Raji (cell line): ENCODE data around the gene PAK6.

ENCODE experiments used
- POLR2A ChIP-seq: IDR thresholded peaks from 2 replicates; pipeline ENCODE4 v1.6.1; 2011; ENCODE audit warnings: low read depth, low read length, control low read depth; ENCODE audit not compliant: insufficient read depth

Gene PAK6

DNA sequence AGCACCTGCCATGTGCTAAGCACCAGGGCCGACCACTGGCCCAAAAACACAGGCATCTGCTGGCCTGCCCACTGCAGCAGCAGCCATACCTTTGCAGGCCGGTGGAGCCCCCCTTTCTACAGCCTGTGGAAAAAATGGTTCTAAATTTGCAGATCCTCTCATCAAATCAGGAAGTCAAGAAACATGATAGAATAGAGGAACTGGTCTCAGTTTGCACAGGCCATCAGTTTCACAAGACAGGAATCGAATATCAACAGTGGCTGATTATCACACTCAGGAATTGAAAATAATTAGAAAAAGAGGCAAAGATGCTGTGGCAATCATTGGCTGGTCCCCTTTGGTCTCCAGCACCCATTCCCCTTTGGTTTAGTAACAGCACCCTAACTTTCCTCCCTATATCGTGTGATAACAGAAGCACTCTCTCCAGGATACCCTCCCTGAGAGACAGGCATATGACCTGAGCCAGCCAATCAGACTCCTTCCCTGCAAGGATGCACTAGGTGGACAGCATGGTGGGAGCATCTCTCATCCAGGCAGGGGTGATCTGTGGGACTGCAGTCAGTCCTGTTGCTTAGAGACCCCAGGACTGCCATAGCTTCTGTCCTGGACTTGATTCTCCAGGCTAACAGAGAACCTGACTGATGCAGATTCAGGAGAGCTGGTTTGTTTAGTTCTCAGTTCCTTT lies 3.5 kb upstream of the PAK6 start:
- TF ChIP-seq POLR2A: no peak

- TF ChIP-seq POLR2A: no peak
These were observed 485 bp downstream of the PAK6 start for GRCh38 chr15:40239404-40239692.

GRCh38 chr15:40239693-40240618 lies 1.1 kb downstream of the PAK6 start:
- TF ChIP-seq POLR2A: no peak

DNA sequence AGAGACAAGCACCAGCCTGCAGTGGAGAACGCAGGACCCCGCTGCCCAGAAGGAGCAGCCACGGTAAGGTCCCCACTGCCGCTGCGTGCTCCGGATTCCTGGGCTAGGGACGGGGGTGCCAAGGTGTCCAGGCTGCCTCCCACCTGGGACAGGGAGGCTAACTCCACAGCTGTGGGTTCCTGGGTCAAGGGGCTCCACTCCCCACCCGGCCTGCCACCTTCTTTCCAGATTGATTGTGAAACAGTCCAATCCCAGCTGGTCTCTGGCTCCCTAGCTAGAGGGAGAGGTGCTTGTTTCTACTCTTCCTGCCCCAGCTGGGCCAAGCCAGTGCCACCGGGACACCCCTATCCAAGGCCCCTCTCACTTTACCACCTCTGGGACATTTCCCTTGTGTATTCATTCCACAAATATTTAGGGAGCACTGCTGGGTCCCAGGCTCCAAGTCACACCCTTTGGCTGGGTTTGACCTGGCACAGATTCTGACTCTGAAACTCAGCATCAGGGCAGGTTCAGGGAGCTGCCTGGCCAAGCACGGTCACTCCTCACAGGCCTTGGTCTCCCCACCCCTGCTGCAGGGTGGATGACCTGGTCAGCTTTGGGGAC lies 1.9 kb downstream of the PAK6 start:
- no peak for TF ChIP-seq POLR2A

- TF ChIP-seq POLR2A: no peak
These were observed 2.7 kb downstream of the PAK6 start for GRCh38 chr15:40241269-40242212.

- TF ChIP-seq POLR2A: no peak
These were observed 3.3 kb downstream of the PAK6 start for GRCh38 chr15:40242213-40242599.

DNA sequence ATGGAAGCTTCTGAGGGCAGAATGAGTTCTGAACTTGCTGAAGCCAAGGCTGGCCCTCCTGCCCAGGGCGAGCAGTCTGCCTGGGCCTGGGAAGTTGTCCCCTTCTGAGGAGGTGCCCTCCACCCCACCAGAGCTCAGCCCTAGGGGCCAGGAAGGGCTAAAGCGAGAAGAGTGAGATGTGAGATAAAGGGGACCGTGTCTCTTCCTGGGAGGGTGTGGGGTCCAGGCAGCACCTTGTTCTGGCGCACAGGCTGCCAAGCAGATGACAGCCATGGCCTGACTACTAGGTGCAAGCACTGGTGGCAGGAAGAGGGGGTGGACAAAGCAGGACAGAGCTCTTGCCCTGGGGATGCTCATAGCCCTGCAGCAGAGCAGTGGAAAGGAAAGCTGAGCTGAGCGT lies 3.7 kb downstream of the PAK6 start:
- no peak for TF ChIP-seq POLR2A

GRCh38 chr15:40243126-40243810 lies 4.4 kb downstream of the PAK6 start:
- no peak for TF ChIP-seq POLR2A

DNA sequence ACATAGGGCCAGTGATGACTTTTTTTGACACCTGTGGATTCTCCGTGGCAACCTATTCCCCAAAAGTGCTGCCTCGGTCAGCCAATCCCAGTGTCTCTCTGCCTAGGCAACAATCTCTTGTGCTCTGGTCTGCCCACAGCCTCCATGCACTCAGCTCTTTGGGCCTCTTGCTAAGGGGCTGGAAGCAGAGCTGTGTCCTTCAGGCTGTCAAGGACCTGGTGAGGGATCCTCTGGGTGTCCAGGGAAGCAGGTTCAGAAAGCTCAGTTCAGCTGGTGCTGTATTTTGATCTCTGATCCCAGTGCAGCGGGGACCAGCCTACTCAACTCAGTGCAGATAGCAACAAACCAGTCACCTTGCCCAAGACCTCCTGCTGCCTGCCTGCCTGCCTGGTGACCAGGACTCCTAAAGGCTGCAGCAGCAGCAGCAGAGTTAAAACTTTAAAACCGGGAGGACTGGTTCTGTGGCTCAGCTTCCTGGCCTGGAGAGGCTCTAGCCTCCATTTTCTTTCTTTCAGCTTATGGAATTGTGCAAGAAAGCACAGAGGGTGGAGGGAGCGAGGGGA lies 6.2 kb downstream of the PAK6 start:
- no peak for TF ChIP-seq POLR2A

DNA sequence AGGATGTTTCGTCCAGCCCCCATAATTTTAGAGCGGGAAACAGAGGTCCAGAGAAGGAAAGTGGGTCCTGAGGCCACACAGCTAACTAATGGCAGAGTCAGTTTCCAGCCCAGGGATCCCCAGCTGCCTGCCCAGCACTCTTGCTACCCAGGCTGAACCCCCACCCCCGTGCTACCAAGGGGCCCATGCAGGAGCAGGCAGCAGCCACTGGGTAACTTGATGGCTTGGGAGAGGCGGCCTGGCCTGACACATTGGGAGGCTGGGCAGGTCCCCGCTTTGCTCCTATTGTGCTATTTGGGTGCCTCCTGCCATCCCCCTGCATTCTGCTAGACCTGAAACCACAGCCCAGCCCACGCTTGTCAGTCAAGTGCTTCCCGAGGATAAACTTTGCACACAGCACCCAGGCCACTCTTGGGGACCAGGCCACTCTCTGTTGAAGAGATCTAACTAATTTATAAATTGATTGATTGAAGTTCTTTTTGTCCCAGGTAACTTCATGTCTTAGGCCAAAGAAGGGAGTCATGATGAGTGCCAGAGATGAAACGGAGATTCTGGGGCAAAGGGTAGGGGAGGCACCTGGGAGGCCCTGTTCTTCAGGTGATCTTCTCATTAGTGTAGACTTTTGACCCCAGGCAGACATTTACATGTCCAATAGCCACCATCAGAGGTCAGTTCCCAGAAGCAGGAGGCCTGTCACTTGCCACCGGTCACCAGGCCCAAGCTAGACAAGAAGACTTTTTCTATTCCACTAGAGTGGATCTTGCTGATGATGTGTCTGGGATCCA lies 7.0 kb downstream of the PAK6 start:
- TF ChIP-seq POLR2A: no peak

DNA sequence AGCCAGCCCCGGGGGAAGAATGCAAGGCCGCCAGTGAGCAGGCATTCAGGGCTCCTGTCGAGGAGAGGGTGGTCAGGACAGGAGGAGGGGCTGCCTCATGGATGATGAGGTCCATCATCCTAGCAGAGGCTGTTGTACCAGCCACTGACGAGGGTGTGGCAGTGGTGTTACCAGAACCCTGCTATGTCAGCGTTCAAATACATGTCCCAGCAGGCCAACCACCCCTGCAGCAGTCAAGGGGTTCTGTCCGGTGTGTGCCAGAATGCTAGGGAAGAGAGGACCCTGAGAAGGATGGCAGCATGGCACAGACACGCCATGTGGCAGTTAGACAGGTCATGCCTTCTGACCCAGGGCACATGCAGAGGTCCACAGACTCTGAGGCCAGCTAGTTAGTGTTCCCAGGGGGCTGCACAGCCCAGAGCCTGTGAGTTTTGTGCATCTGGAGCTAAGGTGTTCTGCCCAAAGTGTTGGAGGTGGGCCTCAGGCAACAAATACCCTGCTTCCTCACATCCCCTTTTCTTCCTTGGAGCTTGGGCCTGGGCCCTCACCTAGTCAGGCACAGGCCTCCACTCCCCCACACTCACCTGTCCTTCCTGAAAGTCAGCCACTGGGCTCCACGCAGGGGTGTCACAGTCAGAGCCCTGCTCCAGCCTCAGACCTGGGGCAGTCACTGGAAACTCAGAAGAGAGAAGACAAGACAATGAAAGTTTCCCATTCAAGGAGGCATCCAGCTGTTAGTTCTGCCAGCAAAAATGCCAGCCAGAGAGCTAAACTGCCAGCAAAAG lies 7.8 kb downstream of the PAK6 start:
- no peak for TF ChIP-seq POLR2A

DNA sequence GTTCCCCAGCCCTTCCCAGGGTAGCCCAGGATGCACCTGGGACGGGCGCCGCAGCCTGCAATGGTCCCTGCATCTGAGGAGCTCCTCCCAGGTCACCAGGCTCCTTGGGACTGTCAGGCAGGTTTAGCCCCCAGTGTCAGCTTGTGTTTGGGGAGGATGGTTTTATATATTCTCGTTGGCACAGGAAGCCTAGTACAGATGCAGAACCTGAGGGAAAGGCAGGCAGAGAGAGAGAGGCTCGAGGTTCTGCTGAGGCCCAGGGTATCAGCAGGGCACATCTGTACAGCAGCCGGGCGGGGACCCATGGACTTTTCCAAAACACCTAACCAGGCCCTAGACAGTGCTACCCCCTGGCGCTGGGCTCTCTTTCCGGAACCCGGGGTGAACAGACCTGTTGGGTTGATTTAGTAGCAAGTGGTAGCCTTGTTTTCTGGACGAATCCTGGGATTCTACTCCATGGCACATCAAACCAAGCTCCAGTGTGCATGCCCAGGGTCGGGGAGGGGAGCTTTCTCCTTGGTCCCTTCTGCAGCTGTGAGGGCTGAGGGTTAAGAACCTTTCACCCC lies 8.6 kb downstream of the PAK6 start:
- TF ChIP-seq POLR2A: no peak
